ENCODE results near the gene HOXD10. TPM values are rescaled to one million over a fixed set of nuclear protein-coding genes. Genes with fewer than 3 reads are reported as not detected.

The HOXD10 gene
- total and polyA plus RNA-seq, 2 experiments from 2014 or later: not detected

DNA sequence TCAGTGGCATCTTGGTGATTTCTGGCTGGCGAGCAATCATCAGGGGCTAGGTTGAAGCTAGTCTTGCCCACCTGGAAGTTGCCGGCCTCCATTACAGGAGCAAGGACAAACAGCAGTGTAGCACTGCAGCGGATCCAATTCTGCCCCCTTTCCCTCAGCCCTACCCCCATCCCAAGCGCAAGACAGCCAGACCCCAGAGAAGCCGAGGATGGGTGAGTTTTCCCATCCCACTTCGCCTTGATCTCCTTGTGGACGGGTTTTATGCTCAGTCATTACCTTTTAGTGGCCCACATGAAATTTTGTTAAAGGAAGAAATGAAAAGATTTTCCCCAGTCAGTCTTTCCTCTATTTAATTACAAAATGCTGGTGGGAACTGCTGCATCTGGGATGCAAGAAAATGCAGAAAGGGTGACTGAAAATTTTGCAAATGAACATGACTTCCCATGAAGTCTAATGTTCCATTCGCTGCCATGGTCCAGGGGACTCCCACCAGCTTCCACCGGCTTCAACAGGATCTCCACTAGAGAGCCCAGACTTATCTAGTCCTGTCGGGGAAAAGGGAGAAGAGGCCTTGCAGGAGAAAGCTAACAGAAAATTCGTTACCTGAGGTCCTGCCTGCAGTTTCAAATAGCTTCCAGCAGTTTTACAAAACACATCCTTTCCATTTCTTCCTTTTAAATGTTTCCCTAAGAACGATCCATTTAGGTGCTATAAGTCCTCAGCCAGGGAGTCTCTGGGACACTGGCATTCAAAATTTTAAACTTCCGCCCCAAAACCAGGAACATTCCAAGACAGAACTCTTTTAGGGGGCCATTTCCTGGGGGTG is 4.0 kb downstream of the HOXD10 start:
- TF ChIP-seq, protein P1, sequence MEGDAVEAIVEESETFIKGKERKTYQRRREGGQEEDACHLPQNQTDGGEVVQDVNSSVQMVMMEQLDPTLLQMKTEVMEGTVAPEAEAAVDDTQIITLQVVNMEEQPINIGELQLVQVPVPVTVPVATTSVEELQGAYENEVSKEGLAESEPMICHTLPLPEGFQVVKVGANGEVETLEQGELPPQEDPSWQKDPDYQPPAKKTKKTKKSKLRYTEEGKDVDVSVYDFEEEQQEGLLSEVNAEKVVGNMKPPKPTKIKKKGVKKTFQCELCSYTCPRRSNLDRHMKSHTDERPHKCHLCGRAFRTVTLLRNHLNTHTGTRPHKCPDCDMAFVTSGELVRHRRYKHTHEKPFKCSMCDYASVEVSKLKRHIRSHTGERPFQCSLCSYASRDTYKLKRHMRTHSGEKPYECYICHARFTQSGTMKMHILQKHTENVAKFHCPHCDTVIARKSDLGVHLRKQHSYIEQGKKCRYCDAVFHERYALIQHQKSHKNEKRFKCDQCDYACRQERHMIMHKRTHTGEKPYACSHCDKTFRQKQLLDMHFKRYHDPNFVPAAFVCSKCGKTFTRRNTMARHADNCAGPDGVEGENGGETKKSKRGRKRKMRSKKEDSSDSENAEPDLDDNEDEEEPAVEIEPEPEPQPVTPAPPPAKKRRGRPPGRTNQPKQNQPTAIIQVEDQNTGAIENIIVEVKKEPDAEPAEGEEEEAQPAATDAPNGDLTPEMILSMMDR (conservative IDR thresholded peaks at IDR 0.05; ENCODE audit: low read depth in 2 of 2): peak in 1 of 2 experiments; percentile 27; a peak in 1 of 4 replicates
- TF ChIP-seq EZH2 (IDR thresholded peaks at IDR 0.05; ENCODE audit: low read depth, unreplicated experiment): peak; percentile 79
- peak; percentile 47 for TF ChIP-seq EZH2phosphoT487 (IDR thresholded peaks at IDR 0.05; ENCODE audit: unreplicated experiment)
- TF ChIP-seq, protein P2, sequence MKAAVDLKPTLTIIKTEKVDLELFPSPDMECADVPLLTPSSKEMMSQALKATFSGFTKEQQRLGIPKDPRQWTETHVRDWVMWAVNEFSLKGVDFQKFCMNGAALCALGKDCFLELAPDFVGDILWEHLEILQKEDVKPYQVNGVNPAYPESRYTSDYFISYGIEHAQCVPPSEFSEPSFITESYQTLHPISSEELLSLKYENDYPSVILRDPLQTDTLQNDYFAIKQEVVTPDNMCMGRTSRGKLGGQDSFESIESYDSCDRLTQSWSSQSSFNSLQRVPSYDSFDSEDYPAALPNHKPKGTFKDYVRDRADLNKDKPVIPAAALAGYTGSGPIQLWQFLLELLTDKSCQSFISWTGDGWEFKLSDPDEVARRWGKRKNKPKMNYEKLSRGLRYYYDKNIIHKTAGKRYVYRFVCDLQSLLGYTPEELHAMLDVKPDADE (IDR thresholded peaks at IDR 0.05): no peak
- H2AFZ ChIP-seq: no peak overlapping the region
- peaks cover 99% of the 10 kb centered on the region for H3K27me3 Mint-ChIP-seq (ENCODE audit: insufficient read depth, low read depth, poor library complexity)
- H3F3A ChIP-seq (replicated peaks; ENCODE audit: low read depth): peaks cover 35% of the 10 kb centered on the region; the same call in 1 of the 2 replicates
- H3K4me3 Mint-ChIP-seq: no peak overlapping the region
- H3K27ac ChIP-seq (ENCODE audit: low read depth): no peak overlapping the region
- DNase-seq (ENCODE audit: low spot score) (no peak), ATAC-seq (no peak)
- H3K9me2 ChIP-seq (ENCODE audit: insufficient read depth): no peaks in the 10 kb centered on the region
- peaks cover 8% of the 10 kb centered on the region; the same call in 2 of the 3 replicates for H3K36me3 Mint-ChIP-seq (ENCODE audit: low read depth)
- peaks cover 19% of the 10 kb centered on the region for H3K4me1 ChIP-seq (ENCODE audit: insufficient read depth)
- H3K27me3 ChIP-seq (ENCODE audit: insufficient read depth): peaks cover 100% of the 10 kb centered on the region
- no peak overlapping the region for H3K27ac Mint-ChIP-seq
- H3K4me1 Mint-ChIP-seq: peaks cover 14% of the 10 kb centered on the region
- peaks cover 27% of the 10 kb centered on the region for H4K20me1 ChIP-seq (replicated peaks; ENCODE audit: insufficient read depth)
- H3K4me3 ChIP-seq: peak overlapping the region; percentile 26
- H3K79me2 ChIP-seq (replicated peaks; ENCODE audit: insufficient read depth): no peaks in the 10 kb centered on the region
- no peaks in the 10 kb centered on the region for H3K36me3 ChIP-seq (ENCODE audit: insufficient read depth)
- peak overlapping the region; percentile 32; the same call in 1 of the 2 replicates for H3K4me2 ChIP-seq
- peaks cover 24% of the 10 kb centered on the region for H3K9me3 Mint-ChIP-seq

DNA sequence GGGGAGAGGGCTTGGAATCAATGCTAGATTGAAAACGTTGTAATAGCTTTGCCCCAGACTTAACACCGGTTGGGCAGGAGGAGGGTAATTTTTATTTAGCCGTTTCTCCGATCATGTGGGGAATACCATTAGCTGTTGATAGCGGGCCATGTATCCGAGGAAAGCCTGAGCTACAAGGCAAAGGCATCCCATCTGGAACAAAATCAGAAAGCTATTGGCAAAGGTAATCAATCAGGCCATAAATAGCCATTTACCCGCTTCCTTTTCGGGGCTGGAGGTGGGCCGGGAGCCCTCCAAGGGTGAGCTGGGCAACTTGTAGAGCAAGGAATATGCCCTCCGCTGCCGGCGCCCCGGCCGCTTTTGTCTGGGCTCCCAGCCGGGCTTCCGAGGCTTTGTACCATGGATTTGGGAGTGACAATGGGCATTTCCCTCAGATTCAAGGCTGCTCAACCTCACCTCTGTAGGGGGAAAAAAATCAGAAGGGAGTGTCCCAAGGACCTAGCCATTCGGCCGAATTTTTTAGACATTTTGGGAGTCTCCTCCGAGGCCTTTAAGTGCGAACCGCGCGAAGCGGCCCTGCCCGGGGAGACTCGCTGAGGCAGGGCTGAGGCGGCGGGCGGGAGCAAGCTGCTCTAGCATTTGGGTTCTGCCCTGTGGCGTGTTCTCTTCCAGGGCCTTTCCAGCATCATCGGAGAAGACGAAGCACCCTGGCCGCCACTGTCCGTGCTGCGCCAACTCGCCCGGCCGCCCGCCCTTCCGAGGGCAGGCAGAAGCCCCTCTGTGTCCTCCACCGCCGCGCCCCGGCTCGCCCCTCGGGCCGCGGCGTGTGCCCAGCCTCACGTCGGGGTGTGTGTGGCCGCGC is 4.8 kb downstream of the HOXD10 start:
- peaks cover 100% of the 10 kb centered on the region for H3K27me3 ChIP-seq (ENCODE audit: insufficient read depth)
- H3K9me3 Mint-ChIP-seq: peaks cover 24% of the 10 kb centered on the region
- H3K4me3 Mint-ChIP-seq: no peak overlapping the region
- H4K20me1 ChIP-seq (replicated peaks; ENCODE audit: insufficient read depth): peaks cover 30% of the 10 kb centered on the region
- no peak overlapping the region for H3K27ac ChIP-seq (ENCODE audit: low read depth)
- H2AFZ ChIP-seq: no peak overlapping the region
- peak; percentile 85 for TF ChIP-seq EZH2phosphoT487 (IDR thresholded peaks at IDR 0.05; ENCODE audit: unreplicated experiment)
- peak; percentile 90 for TF ChIP-seq EZH2 (IDR thresholded peaks at IDR 0.05; ENCODE audit: low read depth, unreplicated experiment)
- TF ChIP-seq NANOG (IDR thresholded peaks at IDR 0.05; ENCODE audit: borderline replicate concordance): no peak
- H3K4me1 Mint-ChIP-seq: peaks cover 10% of the 10 kb centered on the region
- peaks cover 99% of the 10 kb centered on the region for H3K27me3 Mint-ChIP-seq (ENCODE audit: insufficient read depth, low read depth, poor library complexity)
- no peaks in the 10 kb centered on the region for H3K79me2 ChIP-seq (replicated peaks; ENCODE audit: insufficient read depth)
- H3K9me2 ChIP-seq (ENCODE audit: insufficient read depth): no peaks in the 10 kb centered on the region
- H3K4me1 ChIP-seq (ENCODE audit: insufficient read depth): peaks cover 13% of the 10 kb centered on the region
- no peak overlapping the region for H3K27ac Mint-ChIP-seq
- H3K36me3 ChIP-seq (ENCODE audit: insufficient read depth): no peaks in the 10 kb centered on the region
- peak overlapping the region; percentile 53 for H3K4me3 ChIP-seq
- ATAC-seq: peak; percentile 12
- H3K36me3 Mint-ChIP-seq (ENCODE audit: low read depth): peaks cover 8% of the 10 kb centered on the region; the same call in 2 of the 3 replicates
- H3F3A ChIP-seq (replicated peaks; ENCODE audit: low read depth): peaks cover 36% of the 10 kb centered on the region; the same call in 1 of the 2 replicates
- peak overlapping the region; percentile 76 for H3K4me2 ChIP-seq
- DNase-seq (ENCODE audit: low spot score): no peak

All from GM23338 (cell line).